IPS-15b (cell line): ENCODE measurements around the gene TTI1.
A peak's percentile ranks its signal among the peaks of the same experiment; 100 is the strongest.

Source experiments
- H3K27me3 ChIP-seq: one replicate; pipeline ENCODE4 v1.6.1; 2013; ENCODE audit warnings: low read length; ENCODE audit not compliant: control insufficient read depth, insufficient read depth
- H3K36me3 ChIP-seq: one replicate; pipeline ENCODE4 v1.6.1; 2013; ENCODE audit warnings: low read length; ENCODE audit not compliant: control insufficient read depth, insufficient read depth
- H3K4me1 ChIP-seq: one replicate; pipeline ENCODE4 v1.6.1; 2013; ENCODE audit warnings: mild to moderate bottlenecking, low read length; ENCODE audit not compliant: control insufficient read depth, insufficient read depth
- H3K4me3 ChIP-seq: one replicate; pipeline ENCODE4 v1.5.1; 2013; ENCODE audit warnings: low read depth, low read length
- H3K9ac ChIP-seq: one replicate; pipeline ENCODE4 v1.6.1; 2013; ENCODE audit warnings: low read depth, mild to moderate bottlenecking, low read length
- H3K9me3 ChIP-seq: one replicate; pipeline ENCODE4 v1.6.1; 2013; ENCODE audit warnings: mild to moderate bottlenecking, low read length; ENCODE audit not compliant: control insufficient read depth, insufficient read depth

TTI1 gene

GRCh38 chr20:37981568-37981967 lies 51.7 kb downstream of the TTI1 start:
- no peak overlapping the region for H3K4me3 ChIP-seq
- peaks cover 3% of the 10 kb centered on the region for H3K36me3 ChIP-seq
- peaks cover 5% of the 10 kb centered on the region for H3K4me1 ChIP-seq

GRCh38 chr20:37980876-37981275 lies 52.4 kb downstream of the TTI1 start:
- no peak overlapping the region for H3K4me3 ChIP-seq
- no peaks in the 10 kb centered on the region for H3K9me3 ChIP-seq
- H3K36me3 ChIP-seq, result peaks cover 3% of the 10 kb centered on the region
- peaks cover 3% of the 10 kb centered on the region for H3K27me3 ChIP-seq
- H3K9ac ChIP-seq, result no peak overlapping the region
- peaks cover 5% of the 10 kb centered on the region for H3K4me1 ChIP-seq

More at GRCh38 chr20:37981568-37981967, 51.7 kb downstream of the TTI1 start:
- Histone ChIP-seq H3K9ac (no peak overlapping the region), H3K27me3 (peaks cover under 1% of the 10 kb centered on the region), H3K9me3 (no peaks in the 10 kb centered on the region)

- Histone ChIP-seq H3K9me3 (no peaks in the 10 kb centered on the region), H3K4me1 (peaks cover 5% of the 10 kb centered on the region), H3K9ac (no peak overlapping the region), H3K36me3 (peaks cover 3% of the 10 kb centered on the region), H3K4me3 (no peak overlapping the region), H3K27me3 (peaks cover 3% of the 10 kb centered on the region)
Observed at GRCh38 chr20:37980383-37980782, 52.9 kb downstream of the TTI1 start.

- Histone ChIP-seq H3K27me3 (peaks cover 3% of the 10 kb centered on the region), H3K4me1 (peaks cover 5% of the 10 kb centered on the region), H3K9me3 (no peaks in the 10 kb centered on the region), H3K4me3 (no peak overlapping the region), H3K9ac (no peak overlapping the region), H3K36me3 (peaks cover 3% of the 10 kb centered on the region)
Observed at GRCh38 chr20:37979021-37979985, 54.0 kb downstream of the TTI1 start.

GRCh38 chr20:37977786-37978185 lies 55.5 kb downstream of the TTI1 start:
- H3K27me3 ChIP-seq, result peaks cover 9% of the 10 kb centered on the region
- H3K9ac ChIP-seq, result no peak overlapping the region
- H3K9me3 ChIP-seq, result no peaks in the 10 kb centered on the region
- no peaks in the 10 kb centered on the region for H3K36me3 ChIP-seq
- H3K4me1 ChIP-seq, result peaks cover 5% of the 10 kb centered on the region
- H3K4me3 ChIP-seq, result no peak overlapping the region

- Histone ChIP-seq H3K36me3 (no peaks in the 10 kb centered on the region), H3K4me3 (no peak overlapping the region), H3K9me3 (no peaks in the 10 kb centered on the region), H3K9ac (no peak overlapping the region), H3K4me1 (peaks cover 9% of the 10 kb centered on the region), H3K27me3 (peaks cover 10% of the 10 kb centered on the region)
Observed at GRCh38 chr20:37977338-37977737, 55.9 kb downstream of the TTI1 start.

GRCh38 chr20:37976887-37977286 lies 56.4 kb downstream of the TTI1 start:
- peaks cover 14% of the 10 kb centered on the region for H3K4me1 ChIP-seq
- peak overlapping the region; percentile 6 for H3K4me3 ChIP-seq
- no peaks in the 10 kb centered on the region for H3K36me3 ChIP-seq
- peaks cover 10% of the 10 kb centered on the region for H3K27me3 ChIP-seq
- no peak overlapping the region for H3K9ac ChIP-seq
- no peaks in the 10 kb centered on the region for H3K9me3 ChIP-seq

- Histone ChIP-seq H3K9ac (no peak overlapping the region), H3K27me3 (peaks cover 24% of the 10 kb centered on the region), H3K4me1 (peaks cover 23% of the 10 kb centered on the region)
Observed at GRCh38 chr20:37973059-37973910, 60.0 kb downstream of the TTI1 start.

GRCh38 chr20:37972256-37973058 lies 60.8 kb downstream of the TTI1 start:
- H3K4me3 ChIP-seq, result no peak overlapping the region
- no peak overlapping the region for H3K9ac ChIP-seq
- peaks cover 19% of the 10 kb centered on the region for H3K4me1 ChIP-seq
- peaks cover 24% of the 10 kb centered on the region for H3K27me3 ChIP-seq
- H3K36me3 ChIP-seq, result no peaks in the 10 kb centered on the region
- no peaks in the 10 kb centered on the region for H3K9me3 ChIP-seq

More at GRCh38 chr20:37973059-37973910, 60.0 kb downstream of the TTI1 start:
- Histone ChIP-seq H3K9me3 (no peaks in the 10 kb centered on the region), H3K4me3 (no peak overlapping the region), H3K36me3 (no peaks in the 10 kb centered on the region)

- Histone ChIP-seq H3K9ac (no peak overlapping the region), H3K9me3 (no peaks in the 10 kb centered on the region), H3K4me1 (peaks cover 18% of the 10 kb centered on the region), H3K27me3 (peaks cover 24% of the 10 kb centered on the region), H3K36me3 (no peaks in the 10 kb centered on the region), H3K4me3 (no peak overlapping the region)
Observed at GRCh38 chr20:37971561-37972127, 61.6 kb downstream of the TTI1 start.

- H3K9me3 ChIP-seq, result no peaks in the 10 kb centered on the region
- H3K9ac ChIP-seq, result no peak overlapping the region
- H3K36me3 ChIP-seq, result no peaks in the 10 kb centered on the region
- no peak overlapping the region for H3K4me3 ChIP-seq
- H3K4me1 ChIP-seq, result peaks cover 18% of the 10 kb centered on the region
- H3K27me3 ChIP-seq, result peaks cover 22% of the 10 kb centered on the region
Observed at GRCh38 chr20:37970856-37971245, 62.4 kb downstream of the TTI1 start.
